ENCODE results near the gene PPP3CA.

DNA sequence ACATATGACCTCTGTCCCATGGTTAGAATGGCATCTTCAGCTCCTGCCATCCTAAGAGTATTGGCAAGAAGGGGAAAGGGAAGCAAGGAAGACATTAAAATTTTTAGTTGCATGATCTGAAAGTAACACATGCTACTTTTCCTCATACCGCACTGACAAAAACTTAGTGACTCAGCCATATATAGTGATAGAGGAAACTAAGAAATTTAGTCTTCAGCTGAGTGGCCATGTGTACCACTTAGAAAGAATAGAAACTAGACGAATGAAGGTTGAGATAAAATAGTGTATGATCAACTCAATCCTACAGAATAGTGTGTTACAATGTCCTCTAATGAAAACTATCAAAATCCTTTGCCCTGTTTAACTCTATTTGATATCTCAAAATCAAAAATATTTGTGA, 164.1 kb downstream of the PPP3CA start:
- TF ChIP-seq FOXM1 (IDR thresholded peaks at IDR 0.05; ENCODE audit: borderline replicate concordance, low read depth) (no peak), MAX (IDR thresholded peaks at IDR 0.05) (no peak), NFIC (IDR thresholded peaks at IDR 0.05) (no peak), REST (IDR thresholded peaks at IDR 0.05; ENCODE audit: low read depth) (no peak), EP300 (IDR thresholded peaks at IDR 0.05; ENCODE audit: borderline replicate concordance) (no peak), YY1 (IDR thresholded peaks at IDR 0.05; ENCODE audit: low read depth) (no peak), CREB1 (IDR thresholded peaks at IDR 0.05; ENCODE audit: low read depth) (no peak)
